Measurements from ENCODE around the gene ARID4B. TPM values are rescaled to one million over a fixed set of nuclear protein-coding genes. Genes with fewer than 3 reads are reported as not detected.

The ARID4B gene
- polyA plus RNA-seq, 1 donor from 2014 or later: 49.3 TPM

- H3K27ac ChIP-seq (ENCODE audit: low read length): no peak overlapping the region
- no peak overlapping the region for H2AFZ ChIP-seq (ENCODE audit: low read depth, low read length)
- peaks cover 6% of the 10 kb centered on the region for H4K20me1 ChIP-seq (ENCODE audit: insufficient read depth)
- no peak overlapping the region for H3K4me2 ChIP-seq (ENCODE audit: low read length)
- no peak overlapping the region for H3K9ac ChIP-seq (ENCODE audit: low read length)
- H3K36me3 ChIP-seq (ENCODE audit: insufficient read depth, low read length): no peaks in the 10 kb centered on the region
- H3K9me2 ChIP-seq (ENCODE audit: insufficient read depth, low read length): no peaks in the 10 kb centered on the region
- no peak overlapping the region for H3K4me3 ChIP-seq (ENCODE audit: low read length)
- H3F3A ChIP-seq (ENCODE audit: insufficient read depth, low read length, poor library complexity, severe bottlenecking): no peaks in the 10 kb centered on the region
- TF ChIP-seq SMC3 (conservative IDR thresholded peaks at IDR 0.05; ENCODE audit: poor library complexity): no peak
- no peak for TF ChIP-seq REST (IDR thresholded peaks at IDR 0.05; ENCODE audit: borderline replicate concordance)
- no peak for TF ChIP-seq TAF1 (IDR thresholded peaks at IDR 0.05; ENCODE audit: low read depth)
- no peaks in the 10 kb centered on the region for H3K27me3 ChIP-seq (ENCODE audit: insufficient read depth, low read depth, low read length)
- H3K9me3 ChIP-seq (ENCODE audit: low read length): no peaks in the 10 kb centered on the region
- H3K79me2 ChIP-seq (replicated peaks; ENCODE audit: insufficient read depth, low read length): peaks cover 90% of the 10 kb centered on the region
Observed at GRCh38 chr1:235280467-235280866, 47.5 kb downstream of the ARID4B start.

- Histone ChIP-seq H3K9ac (ENCODE audit: low read length) (no peak overlapping the region), H3K36me3 (ENCODE audit: insufficient read depth, low read length) (no peaks in the 10 kb centered on the region), H3K4me2 (ENCODE audit: low read length) (no peak overlapping the region), H3K9me3 (ENCODE audit: low read length) (no peaks in the 10 kb centered on the region), H3K4me3 (ENCODE audit: low read length) (no peak overlapping the region), H2AFZ (ENCODE audit: low read depth, low read length) (no peak overlapping the region), H3K27ac (ENCODE audit: low read length) (no peak overlapping the region), H3K9me2 (ENCODE audit: insufficient read depth, low read length) (no peaks in the 10 kb centered on the region), H3K79me2 (replicated peaks; ENCODE audit: insufficient read depth, low read length) (peaks cover 90% of the 10 kb centered on the region), H3F3A (ENCODE audit: insufficient read depth, low read length, poor library complexity, severe bottlenecking) (no peaks in the 10 kb centered on the region), H4K20me1 (ENCODE audit: insufficient read depth) (peaks cover 6% of the 10 kb centered on the region), H3K27me3 (ENCODE audit: insufficient read depth, low read depth, low read length) (no peaks in the 10 kb centered on the region)
- no peak for TF ChIP-seq TAF1 (IDR thresholded peaks at IDR 0.05; ENCODE audit: low read depth)
Observed at GRCh38 chr1:235279694-235280093, 48.3 kb downstream of the ARID4B start.

- no peaks in the 10 kb centered on the region for H3K9me3 ChIP-seq (ENCODE audit: low read length)
- H3K9ac ChIP-seq (ENCODE audit: low read length): no peak overlapping the region
- H3F3A ChIP-seq (ENCODE audit: insufficient read depth, low read length, poor library complexity, severe bottlenecking): no peaks in the 10 kb centered on the region
- H3K4me3 ChIP-seq (ENCODE audit: low read length): no peak overlapping the region
- no peak for TF ChIP-seq EP300 (conservative IDR thresholded peaks at IDR 0.05; ENCODE audit: poor library complexity, severe bottlenecking)
- TF ChIP-seq EZH2 (IDR thresholded peaks at IDR 0.05; ENCODE audit: borderline replicate concordance, insufficient read depth, low read length, poor library complexity, severe bottlenecking): no peak
- TF ChIP-seq REST (IDR thresholded peaks at IDR 0.05; ENCODE audit: borderline replicate concordance): no peak
- no peak for TF ChIP-seq RAD21 (conservative IDR thresholded peaks at IDR 0.05)
- TF ChIP-seq MXI1 (conservative IDR thresholded peaks at IDR 0.05; ENCODE audit: poor library complexity, severe bottlenecking): no peak
- no peak for TF ChIP-seq POLR2AphosphoS5 (IDR thresholded peaks at IDR 0.05)
- no peak for TF ChIP-seq SMC3 (conservative IDR thresholded peaks at IDR 0.05; ENCODE audit: poor library complexity)
- TF ChIP-seq CTCF (IDR thresholded peaks at IDR 0.05; ENCODE audit: poor library complexity, severe bottlenecking): no peak
- TF ChIP-seq TAF1 (IDR thresholded peaks at IDR 0.05; ENCODE audit: low read depth): no peak
- H3K27ac ChIP-seq (ENCODE audit: low read length): no peak overlapping the region
- no peaks in the 10 kb centered on the region for H3K27me3 ChIP-seq (ENCODE audit: insufficient read depth, low read depth, low read length)
- no peaks in the 10 kb centered on the region for H3K9me2 ChIP-seq (ENCODE audit: insufficient read depth, low read length)
- H3K36me3 ChIP-seq (ENCODE audit: insufficient read depth, low read length): no peaks in the 10 kb centered on the region
- H4K20me1 ChIP-seq (ENCODE audit: insufficient read depth): peaks cover 6% of the 10 kb centered on the region
- no peak overlapping the region for H3K4me2 ChIP-seq (ENCODE audit: low read length)
- H3K79me2 ChIP-seq (replicated peaks; ENCODE audit: insufficient read depth, low read length): peaks cover 90% of the 10 kb centered on the region
- no peak overlapping the region for H2AFZ ChIP-seq (ENCODE audit: low read depth, low read length)
Observed at GRCh38 chr1:235278915-235279292, 49.1 kb downstream of the ARID4B start.

All from neural cell (in vitro differentiated cells).